ENCODE measurements around the gene THOP1.

DNA sequence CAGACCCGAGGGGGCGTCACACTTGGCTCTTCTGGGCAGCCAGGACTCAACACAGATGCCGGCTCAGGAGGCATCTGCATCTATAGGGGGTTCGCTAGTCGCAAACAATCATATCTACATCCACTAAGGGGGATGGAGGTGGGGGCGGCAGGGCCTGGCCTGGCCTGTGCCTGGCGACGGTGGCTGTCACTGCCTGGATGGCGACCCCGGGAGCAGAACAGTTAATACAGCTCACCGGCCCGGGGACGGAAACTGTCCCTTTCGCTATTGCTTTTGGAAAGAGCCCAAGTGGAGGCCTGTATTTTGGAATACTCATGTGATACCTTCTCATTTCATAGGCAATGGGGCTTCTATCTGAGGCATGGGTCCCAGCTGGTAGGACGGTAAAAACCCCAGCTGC is 19.9 kb upstream of the THOP1 start:
- TF ChIP-seq, protein P1, sequence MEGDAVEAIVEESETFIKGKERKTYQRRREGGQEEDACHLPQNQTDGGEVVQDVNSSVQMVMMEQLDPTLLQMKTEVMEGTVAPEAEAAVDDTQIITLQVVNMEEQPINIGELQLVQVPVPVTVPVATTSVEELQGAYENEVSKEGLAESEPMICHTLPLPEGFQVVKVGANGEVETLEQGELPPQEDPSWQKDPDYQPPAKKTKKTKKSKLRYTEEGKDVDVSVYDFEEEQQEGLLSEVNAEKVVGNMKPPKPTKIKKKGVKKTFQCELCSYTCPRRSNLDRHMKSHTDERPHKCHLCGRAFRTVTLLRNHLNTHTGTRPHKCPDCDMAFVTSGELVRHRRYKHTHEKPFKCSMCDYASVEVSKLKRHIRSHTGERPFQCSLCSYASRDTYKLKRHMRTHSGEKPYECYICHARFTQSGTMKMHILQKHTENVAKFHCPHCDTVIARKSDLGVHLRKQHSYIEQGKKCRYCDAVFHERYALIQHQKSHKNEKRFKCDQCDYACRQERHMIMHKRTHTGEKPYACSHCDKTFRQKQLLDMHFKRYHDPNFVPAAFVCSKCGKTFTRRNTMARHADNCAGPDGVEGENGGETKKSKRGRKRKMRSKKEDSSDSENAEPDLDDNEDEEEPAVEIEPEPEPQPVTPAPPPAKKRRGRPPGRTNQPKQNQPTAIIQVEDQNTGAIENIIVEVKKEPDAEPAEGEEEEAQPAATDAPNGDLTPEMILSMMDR (conservative IDR thresholded peaks at IDR 0.05): no peak
- TF ChIP-seq EZH2 (IDR thresholded peaks at IDR 0.05; ENCODE audit: low read depth): no peak

Measured in PC-9 (cell line).